Spleen (tissue), 7 donors: ENCODE results near the gene KIFAP3.

ENCODE experiments used
- CTCF ChIP-seq, 11 experiments: fragments of 200-600 bp in 7 of 11; fragments of 450-650 bp in 4 of 11; sonication (generic) in 4 of 11; IDR thresholded peaks in 8 of 11; conservative IDR thresholded peaks in 3 of 11; 1 replicate in 7 of 11; 2 replicates in 4 of 11; pipeline versions ENCODE4 v1.4.0 to v1.8.0; 2016 to 2021; ENCODE audit warnings: antibody characterized with exemption in 11 of 11, inconsistent platforms in 4 of 11, mild to moderate bottlenecking in 1 of 11
- POLR2AphosphoS5 ChIP-seq, 3 donors: sonication (generic); formaldehyde crosslinking; IDR thresholded peaks; one replicate each; pipeline ENCODE4 v1.5.1; 2017; ENCODE audit warnings: antibody characterized with exemption in 3 of 3
- donor health status: DM: no; HTN: no; CAD: no; lungs with moderate emphysema.
- donor health status: DM: no; HTN: no; CAD: no.
- donor health status: DM: no; HTN: no; CAD: no.

- no peak for TF ChIP-seq CTCF (IDR thresholded peaks at IDR 0.05 in 8 of 11, conservative IDR thresholded peaks at IDR 0.05 in 3 of 11)
- TF ChIP-seq POLR2AphosphoS5 (IDR thresholded peaks at IDR 0.05): no peak
Observed at GRCh38 chr1:169892927-169893644, 181.4 kb downstream of the KIFAP3 start.
